Mesendoderm (in vitro differentiated cells): ENCODE results near the gene MAML1.

Source experiments
- DNase-seq: peaks from one replicate; pipeline ENCODE4 v3.0.0; 2013
- H2AK5ac ChIP-seq: 2 replicates; pipeline ENCODE4 v1.6.1; 2013; ENCODE audit warnings: low read length, inconsistent platforms
- H2BK120ac ChIP-seq: 2 replicates; pipeline ENCODE4 v1.6.1; 2013; ENCODE audit warnings: low read depth, mild to moderate bottlenecking, low read length, moderate library complexity, mixed read lengths
- H2BK15ac ChIP-seq: replicated peaks from 2 replicates; pipeline ENCODE4 v1.6.1; 2013; ENCODE audit warnings: low read depth, mild to moderate bottlenecking, moderate library complexity
- H2BK5ac ChIP-seq: 2 replicates; pipeline ENCODE4 v1.6.1; 2013; ENCODE audit warnings: low read length, inconsistent platforms
- H3K18ac ChIP-seq: 2 replicates; pipeline ENCODE4 v1.6.1; 2013; ENCODE audit warnings: mild to moderate bottlenecking, low read length, mixed read lengths
- H3K23ac ChIP-seq: one replicate; pipeline ENCODE4 v1.6.1; 2013; ENCODE audit warnings: low read length
- H3K27ac ChIP-seq: 2 replicates; pipeline ENCODE4 v1.5.1; 2013; ENCODE audit warnings: low read depth, mild to moderate bottlenecking, inconsistent platforms, low read length, moderate library complexity
- H3K27me3 ChIP-seq: 2 replicates; pipeline ENCODE4 v1.6.1; 2013; ENCODE audit warnings: low read length, control low read depth, mild to moderate bottlenecking, inconsistent platforms; ENCODE audit not compliant: insufficient read depth, poor library complexity
- H3K36me3 ChIP-seq: 2 replicates; pipeline ENCODE4 v1.6.1; 2013; ENCODE audit warnings: low read length, inconsistent platforms; ENCODE audit not compliant: control insufficient read depth, insufficient read depth
- H3K4ac ChIP-seq: one replicate; pipeline ENCODE4 v1.6.1; 2013; ENCODE audit warnings: low read depth, mild to moderate bottlenecking, low read length, moderate library complexity
- H3K4me1 ChIP-seq: 2 replicates; pipeline ENCODE4 v1.6.1; 2013; ENCODE audit warnings: low read depth, low read length, inconsistent platforms; ENCODE audit not compliant: control insufficient read depth
- H3K4me2 ChIP-seq: 2 replicates; pipeline ENCODE4 v1.6.1; 2013; ENCODE audit warnings: low read length
- H3K4me3 ChIP-seq: 2 replicates; pipeline ENCODE4 v1.5.1; 2013; ENCODE audit warnings: mild to moderate bottlenecking, low read length
- H3K56ac ChIP-seq: one replicate; pipeline ENCODE4 v1.6.1; 2013; ENCODE audit warnings: low read length
- H3K79me1 ChIP-seq: 2 replicates; pipeline ENCODE4 v1.6.1; 2013; ENCODE audit warnings: low read length, inconsistent platforms
- H3K79me2 ChIP-seq: 2 replicates; pipeline ENCODE4 v1.6.1; 2013; ENCODE audit warnings: mild to moderate bottlenecking, low read length; ENCODE audit not compliant: control insufficient read depth, insufficient read depth
- H3K9ac ChIP-seq: 2 replicates; pipeline ENCODE4 v1.6.1; 2013; ENCODE audit warnings: low read length, inconsistent platforms
- H4K5ac ChIP-seq: one replicate; pipeline ENCODE4 v1.6.1; 2013; ENCODE audit warnings: low read length
- H4K8ac ChIP-seq: one replicate; pipeline ENCODE4 v1.6.1; 2013; ENCODE audit warnings: low read depth, mild to moderate bottlenecking, control low read depth, low read length, moderate library complexity
- WGBS: extraction: QIAGEN DNeasy Blood & Tissue Kit; methylation state at CpG from one replicate; pipeline ENCODE4 v1.1.7; 2013; ENCODE audit warnings: low lambda C conversion rate, missing lambda C conversion rate; ENCODE audit not compliant: insufficient coverage; ENCODE audit errors: extremely low coverage; 5-methylcytosine and 5-hydroxymethylcytosine counted together

The MAML1 gene

DNA sequence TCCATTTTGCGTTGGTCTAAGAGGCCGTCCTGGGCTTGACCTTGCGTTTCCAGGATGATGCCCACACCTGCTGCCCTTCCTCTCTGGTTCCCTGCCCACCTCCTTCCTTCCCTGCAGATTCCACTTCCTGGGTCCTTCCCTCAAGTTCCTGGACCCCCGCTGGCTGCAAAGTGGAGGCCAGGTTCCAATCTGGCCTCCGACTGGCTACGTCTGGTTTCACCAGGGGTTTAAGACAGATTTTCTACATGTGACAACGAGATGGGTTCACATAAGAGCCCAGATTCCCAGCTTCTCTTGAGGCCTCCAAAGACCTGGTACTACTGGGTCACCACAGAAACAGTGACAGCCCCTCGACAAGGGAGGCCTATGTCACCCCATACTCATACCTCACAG lies 71.9 kb downstream of the MAML1 start:
- H3K4me3 ChIP-seq: no peak overlapping the region
- H3K27ac ChIP-seq: no peak overlapping the region
- H3K79me1 ChIP-seq: peaks cover 5% of the 10 kb centered on the region
- no peak overlapping the region for H3K56ac ChIP-seq
- H3K36me3 ChIP-seq: peaks cover 2% of the 10 kb centered on the region
- H2AK5ac ChIP-seq: no peak overlapping the region
- WGBS: no CpG with 5 or more reads among the region's 8 CpGs
- no peak overlapping the region for H3K4ac ChIP-seq
- no peak for DNase-seq
- peaks cover 4% of the 10 kb centered on the region for H3K4me1 ChIP-seq
- no peak overlapping the region for H4K8ac ChIP-seq
- H3K9ac ChIP-seq: no peak overlapping the region
- H3K18ac ChIP-seq: no peak overlapping the region
- H3K4me2 ChIP-seq: no peak overlapping the region
- H3K79me2 ChIP-seq: peaks cover 6% of the 10 kb centered on the region
- H3K27me3 ChIP-seq: no peaks in the 10 kb centered on the region
- H3K23ac ChIP-seq: no peak overlapping the region
- H2BK15ac ChIP-seq: no peak overlapping the region
- H2BK5ac ChIP-seq: no peak overlapping the region
- H2BK120ac ChIP-seq: no peak overlapping the region
- no peak overlapping the region for H4K5ac ChIP-seq

DNA sequence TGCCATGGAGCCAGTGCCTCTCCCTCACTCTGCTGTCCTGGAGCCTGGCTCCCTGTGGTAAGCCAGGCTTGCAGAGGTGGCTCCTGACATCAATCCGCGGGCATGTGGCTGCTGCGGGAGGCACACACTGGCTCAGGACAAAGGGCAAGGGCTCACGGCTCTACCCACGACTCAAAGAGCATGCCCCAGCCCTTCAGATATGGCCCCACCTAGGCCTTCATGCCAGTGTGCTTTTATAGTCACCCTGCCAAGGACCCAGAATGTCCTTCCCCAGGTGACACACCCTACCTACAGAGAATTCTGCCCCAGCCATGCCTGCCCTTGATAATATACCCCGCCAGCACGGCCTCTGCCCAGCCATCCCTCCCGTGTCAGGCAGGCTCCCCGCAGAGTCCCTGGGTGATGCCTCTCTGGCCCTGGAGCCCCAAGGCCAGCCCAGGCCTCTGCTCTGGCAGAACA lies 72.5 kb downstream of the MAML1 start:
- Histone ChIP-seq H2BK120ac (no peak overlapping the region), H2BK15ac (no peak overlapping the region), H4K8ac (no peak overlapping the region), H3K18ac (no peak overlapping the region), H3K4ac (no peak overlapping the region), H3K79me2 (peaks cover 6% of the 10 kb centered on the region), H2BK5ac (no peak overlapping the region), H3K36me3 (no peaks in the 10 kb centered on the region), H3K23ac (peak overlapping the region; percentile 11), H3K79me1 (peaks cover 5% of the 10 kb centered on the region), H4K5ac (no peak overlapping the region), H3K4me3 (no peak overlapping the region), H2AK5ac (no peak overlapping the region), H3K27me3 (no peaks in the 10 kb centered on the region), H3K4me1 (peaks cover 4% of the 10 kb centered on the region), H3K9ac (peak overlapping the region; percentile 96), H3K4me2 (peak overlapping the region; percentile 81), H3K56ac (peak overlapping the region; percentile 97), H3K27ac (no peak overlapping the region)
- DNase-seq: no peak
- no CpG with 5 or more reads among the region's 9 CpGs for WGBS

DNA sequence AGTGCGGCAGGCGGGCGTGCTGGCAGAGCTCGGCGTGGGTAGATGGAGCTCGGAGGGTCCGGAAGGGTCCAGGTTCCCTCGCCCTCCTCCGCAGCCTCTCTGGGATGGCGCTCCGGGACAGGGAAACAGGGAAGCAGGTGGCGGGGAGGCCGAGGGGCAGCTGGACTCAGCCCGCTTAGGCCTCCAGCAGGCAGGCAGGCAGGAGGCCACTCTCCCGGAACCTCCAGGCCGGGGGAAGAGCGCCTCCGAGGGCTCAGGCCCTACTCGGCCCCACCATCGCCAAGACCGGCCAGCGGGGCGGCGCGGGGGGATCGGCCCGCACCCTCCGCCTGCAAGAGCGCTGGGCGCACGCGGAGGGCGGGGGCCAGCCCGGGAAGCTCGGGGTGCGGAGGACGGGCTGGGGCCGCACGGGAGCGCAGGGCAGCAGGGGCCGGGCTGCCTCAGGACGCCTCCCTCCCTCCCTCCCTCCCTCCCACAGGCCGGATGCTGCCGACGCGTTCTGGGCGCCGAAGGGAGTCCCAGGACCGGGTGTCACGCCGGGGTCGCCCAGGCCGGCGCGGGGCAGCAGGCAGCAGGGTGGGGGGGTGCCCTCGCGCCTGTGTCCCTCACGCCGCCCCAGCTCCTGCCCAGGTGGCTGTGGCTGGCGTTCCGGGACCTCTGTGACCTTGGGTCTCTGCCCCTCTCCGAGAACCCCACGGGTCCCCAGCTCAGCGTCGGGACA lies 73.1 kb downstream of the MAML1 start:
- H3K56ac ChIP-seq: peak overlapping the region; percentile 97
- WGBS: no CpG with 5 or more reads among the region's 65 CpGs

DNA sequence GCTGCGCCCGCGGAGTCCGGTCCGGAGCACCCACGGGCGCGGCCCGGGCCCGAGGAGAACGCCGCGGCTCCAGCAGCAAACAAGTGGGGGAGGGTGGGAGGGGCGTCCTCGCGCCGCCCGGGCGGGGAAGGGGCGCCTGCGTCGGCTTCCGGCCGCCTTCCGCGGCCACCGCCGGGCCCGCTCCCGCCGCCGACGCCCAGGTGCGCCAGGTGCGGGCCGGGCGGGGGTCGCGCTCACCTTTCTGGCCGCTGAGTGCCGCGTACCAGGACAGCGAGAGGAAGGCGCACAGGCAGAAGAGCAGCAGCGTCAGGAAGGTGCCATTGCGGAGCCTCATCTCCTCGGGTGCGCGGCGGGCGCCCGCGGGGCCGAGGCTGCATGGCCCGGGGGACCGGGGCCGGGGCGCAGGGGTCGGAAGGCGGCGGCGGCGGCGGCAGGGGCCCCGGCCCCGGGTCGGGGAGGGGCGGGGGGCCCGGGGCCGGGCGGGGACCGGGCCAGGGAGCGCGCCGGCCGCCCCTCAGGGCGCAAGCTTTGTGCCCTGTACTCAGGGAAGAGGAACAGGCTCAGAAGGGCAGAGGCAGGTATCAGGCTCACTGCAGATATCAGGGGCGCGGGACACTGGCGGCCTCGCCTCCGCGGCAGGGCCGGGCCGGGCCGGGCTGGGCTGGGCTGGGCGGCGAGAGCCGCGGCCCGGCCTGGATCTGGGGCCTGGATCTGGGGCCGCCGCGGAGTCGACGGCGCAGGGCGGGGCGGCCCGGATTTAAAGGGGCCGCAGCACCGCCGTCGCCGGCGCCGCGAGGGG lies 73.8 kb downstream of the MAML1 start, which contains the start of gene MGAT4B:
TSS of gene MGAT4B (minus strand) at position 617 of the 799 bp plus-strand sequence. CDS start at position 334, 283 bp downstream.
- peak within 1 kb of the TSS; percentile 97 for H3K56ac ChIP-seq
- peak within 1 kb of the TSS; percentile 94 for H3K27ac ChIP-seq
- DNase-seq: peak; percentile 83
- no peak within 1 kb of the TSS for H2AK5ac ChIP-seq
- H3K23ac ChIP-seq: peak within 1 kb of the TSS; percentile 11
- no peak within 1 kb of the TSS for H4K5ac ChIP-seq
- peaks cover 5% of the 10 kb centered on the region for H3K79me1 ChIP-seq
- H3K27me3 ChIP-seq: no peaks in the 10 kb centered on the region
- H3K36me3 ChIP-seq: no peaks in the 10 kb centered on the region
- H3K4me3 ChIP-seq: peak within 1 kb of the TSS; percentile 82
- peak within 1 kb of the TSS; percentile 10 for H2BK15ac ChIP-seq
- H3K4ac ChIP-seq: peak within 1 kb of the TSS; percentile 96
- peak within 1 kb of the TSS; percentile 96 for H3K9ac ChIP-seq
- H2BK120ac ChIP-seq: peak within 1 kb of the TSS; percentile 30
- WGBS: no CpG with 5 or more reads among the region's 108 CpGs
- peak within 1 kb of the TSS; percentile 70 for H4K8ac ChIP-seq
- H2BK5ac ChIP-seq: no peak within 1 kb of the TSS
- H3K4me2 ChIP-seq: peak within 1 kb of the TSS; percentile 81
- H3K4me1 ChIP-seq: peaks cover 4% of the 10 kb centered on the region
- peak within 1 kb of the TSS; percentile 98 for H3K18ac ChIP-seq
- H3K79me2 ChIP-seq: peaks cover 6% of the 10 kb centered on the region

More for the DNA sequence above, 73.1 kb downstream of the MAML1 start:
- peak overlapping the region; percentile 96 for H3K4ac ChIP-seq
- H3K27ac ChIP-seq: peak overlapping the region; percentile 25
- H2AK5ac ChIP-seq: no peak overlapping the region
- H3K23ac ChIP-seq: peak overlapping the region; percentile 11
- H3K79me1 ChIP-seq: peaks cover 5% of the 10 kb centered on the region
- H2BK15ac ChIP-seq: peak overlapping the region; percentile 10
- peak overlapping the region; percentile 96 for H3K9ac ChIP-seq
- H4K8ac ChIP-seq: no peak overlapping the region
- peak overlapping the region; percentile 23 for H2BK120ac ChIP-seq
- peak overlapping the region; percentile 81 for H3K4me2 ChIP-seq
- no peak for DNase-seq
- no peaks in the 10 kb centered on the region for H3K27me3 ChIP-seq
- H3K79me2 ChIP-seq: peaks cover 6% of the 10 kb centered on the region
- H3K4me1 ChIP-seq: peaks cover 4% of the 10 kb centered on the region
- peak overlapping the region; percentile 98 for H3K18ac ChIP-seq
- no peak overlapping the region for H2BK5ac ChIP-seq
- no peak overlapping the region for H4K5ac ChIP-seq
- no peaks in the 10 kb centered on the region for H3K36me3 ChIP-seq
- H3K4me3 ChIP-seq: peak overlapping the region; percentile 37

DNA sequence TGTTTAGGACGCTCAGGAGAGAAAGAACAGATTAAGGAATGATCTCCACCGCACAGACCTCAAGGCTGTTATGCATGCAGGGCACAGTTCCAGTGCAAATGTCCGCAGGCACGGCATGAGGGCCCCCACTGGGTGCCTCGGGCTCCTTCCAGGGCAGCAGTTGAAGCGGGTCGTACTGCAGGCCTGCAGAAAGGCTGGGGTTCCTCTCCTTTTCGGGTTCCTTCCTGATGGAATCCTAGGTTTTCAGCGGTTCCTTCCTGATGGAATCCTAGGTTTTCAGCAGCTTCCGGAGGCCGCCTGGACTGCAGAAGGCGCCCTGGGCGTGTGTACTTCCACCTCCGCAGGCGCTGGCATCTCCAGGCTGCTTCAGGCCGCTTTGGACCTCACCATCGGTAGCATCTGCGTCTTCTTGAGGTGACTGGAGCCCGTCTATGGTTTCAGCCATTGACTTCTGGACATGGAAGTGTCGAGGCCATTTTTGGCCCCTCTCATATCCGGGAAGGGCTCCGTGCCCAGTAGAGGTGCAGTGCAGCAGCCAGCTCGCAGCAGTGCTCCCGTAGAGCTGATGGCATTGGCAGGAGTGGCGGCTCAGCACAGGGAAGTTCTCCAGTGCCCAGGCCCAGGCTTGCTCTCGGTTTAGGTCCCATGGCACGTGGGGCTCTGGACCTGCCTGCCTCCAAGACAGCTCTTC lies 79.7 kb downstream of the MAML1 start:
- Histone ChIP-seq H3K18ac (no peak overlapping the region), H3K4me3 (no peak overlapping the region), H2BK5ac (no peak overlapping the region), H3K4me1 (no peaks in the 10 kb centered on the region), H3K79me1 (no peaks in the 10 kb centered on the region), H3K23ac (no peak overlapping the region), H3K56ac (no peak overlapping the region), H4K5ac (no peak overlapping the region), H3K27ac (no peak overlapping the region), H2BK15ac (no peak overlapping the region), H2AK5ac (no peak overlapping the region), H3K36me3 (no peaks in the 10 kb centered on the region), H3K4ac (no peak overlapping the region), H2BK120ac (no peak overlapping the region), H3K9ac (no peak overlapping the region), H3K27me3 (no peaks in the 10 kb centered on the region), H3K79me2 (no peaks in the 10 kb centered on the region), H3K4me2 (no peak overlapping the region), H4K8ac (no peak overlapping the region)
- no peak for DNase-seq
- no CpG with 5 or more reads among the region's 27 CpGs for WGBS
